HepG2 (cell line): ENCODE results near the gene CHST6. TPM values are rescaled to one million over a fixed set of nuclear protein-coding genes. Genes with fewer than 3 reads are reported as not detected.

Experiments
- ASH2L ChIP-seq: fragments of 300-600, 200-600 bp; sonication (generic); IDR thresholded peaks from 2 replicates; pipeline ENCODE4 v1.7.0; 2017; ENCODE audit warnings: low read depth, mild to moderate bottlenecking, moderate library complexity, mixed read lengths, low read length; ENCODE audit not compliant: insufficient read length
- ATF6 ChIP-seq: sonication (generic); formaldehyde crosslinking; conservative IDR thresholded peaks from 2 replicates; pipeline ENCODE4 v1.4.0; 2020; ENCODE audit warnings: missing genetic modification reagents
- CBX1 ChIP-seq: IDR thresholded peaks from one replicate; pipeline ENCODE4 v1.6.1; 2016; ENCODE audit warnings: antibody characterized with exemption, low read depth
- CENPX ChIP-seq: sonication (generic); formaldehyde crosslinking; IDR thresholded peaks from 2 replicates; pipeline ENCODE4 v1.9.0; 2021; ENCODE audit warnings: mild to moderate bottlenecking, missing genetic modification reagents, moderate library complexity
- CREBL2 ChIP-seq: sonication (generic); formaldehyde crosslinking; IDR thresholded peaks from 2 replicates; pipeline ENCODE4 v1.8.1; 2023; ENCODE audit warnings: missing genetic modification reagents, mild to moderate bottlenecking, borderline replicate concordance
- EP300 ChIP-seq, 3 experiments: sonication (generic) in 1 of 3; formaldehyde crosslinking in 1 of 3; IDR thresholded peaks; 2 replicates each; pipeline versions ENCODE4 v1.5.1 to v1.6.1; 2011 to 2020; ENCODE audit warnings: low read depth in 2 of 3, low read length in 2 of 3, borderline replicate concordance in 1 of 3, improper control_type of control experiment in 1 of 3, mild to moderate bottlenecking in 1 of 3, missing genetic modification reagents in 1 of 3, moderate library complexity in 1 of 3
- GATAD2A ChIP-seq: IDR thresholded peaks from 2 replicates; pipeline ENCODE4 v1.6.1; 2016
- IKZF4 ChIP-seq: sonication (generic); formaldehyde crosslinking; IDR thresholded peaks from 2 replicates; pipeline ENCODE4 v1.5.1; 2020; ENCODE audit warnings: borderline replicate concordance, mild to moderate bottlenecking, low read depth, missing genetic modification reagents; ENCODE audit errors: not compliant biosample characterization
- KDM4B ChIP-seq: sonication (generic); formaldehyde crosslinking; IDR thresholded peaks from 2 replicates; pipeline ENCODE4 v1.4.0; 2020; ENCODE audit warnings: missing genetic modification reagents
- NAIF1 ChIP-seq: sonication (generic); formaldehyde crosslinking; IDR thresholded peaks from 2 replicates; pipeline ENCODE4 v1.5.0; 2020; ENCODE audit warnings: mild to moderate bottlenecking, missing genetic modification reagents, borderline replicate concordance
- NFE2 ChIP-seq: sonication (generic); formaldehyde crosslinking; IDR thresholded peaks from 2 replicates; pipeline ENCODE4 v1.4.0; 2020; ENCODE audit warnings: missing genetic modification reagents
- NFYB ChIP-seq: sonication (generic); formaldehyde crosslinking; IDR thresholded peaks from 2 replicates; pipeline ENCODE4 v1.4.0; 2020; ENCODE audit warnings: missing genetic modification reagents
- NONO ChIP-seq, 2 experiments: fragments of 450-650 bp in 1 of 2; sonication (generic) in 1 of 2; formaldehyde crosslinking in 1 of 2; IDR thresholded peaks in 1 of 2; conservative IDR thresholded peaks in 1 of 2; 2 replicates each; pipeline versions ENCODE4 v1.6.1 to v1.8.0; 2017 to 2022; ENCODE audit warnings: mild to moderate bottlenecking in 1 of 2, missing genetic modification reagents in 1 of 2, moderate library complexity in 1 of 2
- RXRA ChIP-seq: sonication (generic); formaldehyde crosslinking; IDR thresholded peaks from 2 replicates; pipeline ENCODE4 v1.5.1; 2020; ENCODE audit warnings: missing genetic modification reagents
- SALL1 ChIP-seq: sonication (generic); formaldehyde crosslinking; IDR thresholded peaks from 2 replicates; pipeline ENCODE4 v1.8.0; 2022; ENCODE audit warnings: mild to moderate bottlenecking, missing genetic modification reagents
- SMAD1 ChIP-seq: sonication (generic); formaldehyde crosslinking; IDR thresholded peaks from 2 replicates; pipeline ENCODE4 v1.4.0; 2020; ENCODE audit warnings: missing genetic modification reagents, low read depth, mild to moderate bottlenecking, borderline replicate concordance
- SNRNP70 ChIP-seq: fragments of 200-400 bp; formaldehyde crosslinking; IDR thresholded peaks from 2 replicates; pipeline ENCODE4 v1.6.1; 2017; ENCODE audit warnings: mild to moderate bottlenecking, low read depth, low read length, moderate library complexity
- YEATS2 ChIP-seq: sonication (generic); formaldehyde crosslinking; IDR thresholded peaks from 2 replicates; pipeline ENCODE4 v1.4.0; 2020; ENCODE audit warnings: missing genetic modification reagents, borderline replicate concordance
- ZFP1 ChIP-seq: IDR thresholded peaks from 2 replicates; pipeline ENCODE4 v1.6.1; 2016
- ZNF275 ChIP-seq: sonication (generic); formaldehyde crosslinking; IDR thresholded peaks from 2 replicates; pipeline ENCODE4 v1.8.0; 2022; ENCODE audit warnings: missing genetic modification reagents, mild to moderate bottlenecking, inconsistent platforms, borderline replicate concordance
- ZNF737 ChIP-seq: sonication (generic); formaldehyde crosslinking; IDR thresholded peaks from 2 replicates; pipeline ENCODE4 v1.5.0; 2020; ENCODE audit warnings: missing genetic modification reagents, mild to moderate bottlenecking, borderline replicate concordance
- ZNF777 ChIP-seq: sonication (generic); formaldehyde crosslinking; IDR thresholded peaks from 2 replicates; pipeline ENCODE4 v1.4.0; 2020; ENCODE audit warnings: missing genetic modification reagents
- ZNF784 ChIP-seq: sonication (generic); formaldehyde crosslinking; IDR thresholded peaks from 2 replicates; pipeline ENCODE4 v1.5.1; 2020; ENCODE audit warnings: missing genetic modification reagents, mild to moderate bottlenecking, borderline replicate concordance
- ZNF879 ChIP-seq: sonication (generic); formaldehyde crosslinking; IDR thresholded peaks from 2 replicates; pipeline ENCODE4 v1.8.1; 2023; ENCODE audit warnings: missing genetic modification reagents
- ZSCAN25 ChIP-seq: sonication (generic); formaldehyde crosslinking; IDR thresholded peaks from 2 replicates; pipeline ENCODE4 v1.8.0; 2022; ENCODE audit warnings: mild to moderate bottlenecking, missing genetic modification reagents
- polyA plus RNA-seq, 8 experiments: library from polyadenylated mRNA; depleted of rRNA in 3 of 8; stranded (reverse) in 7 of 8; unstranded in 1 of 8; fragments of >200 nt; fragmentation: Illumina TruSeq in 4 of 8; extraction: Trizol in 4 of 8; gene quantifications; 2 replicates each; pipeline versions ENCODE4 v1.2.1 to v1.2.3, GENCODE V29; 2011 to 2016; ENCODE audit warnings: low read depth in 4 of 8, missing spikeins in 1 of 8, mixed read lengths in 1 of 8; ENCODE audit not compliant: insufficient read depth in 1 of 8
- total RNA-seq, 5 experiments: library from RNA; depleted of rRNA; stranded (reverse); fragments of >200 nt; fragmentation: Illumina TruSeq; extraction: Trizol; gene quantifications; 2 replicates each; pipeline ENCODE4 v1.2.3, GENCODE V29; 2016; ENCODE audit warnings: low read depth in 1 of 5

CHST6 gene
- total and polyA plus RNA-seq, 2 of the 13 experiments (the other 11 are each of a cell fraction or from before 2014, with no cell fraction given): 0.18 to 0.91 TPM

GRCh38 chr16:75432828-75433731 is 62.2 kb downstream of the CHST6 start, which contains the start of gene CFDP1 (continued):
- TF ChIP-seq RXRA (CRISPR knock-in tag) (peak; percentile 86), CENPX (CRISPR knock-in tag) (no peak), CBX1 (peak; percentile 24), CREBL2 (peak; percentile 95; the same call in 1 of the 2 replicates), EP300 (IDR thresholded peaks at IDR 0.05; ENCODE audit: low read depth in 2 of 2, low read length in 2 of 2) (peak in 1 of 2 experiments; percentile 11; a peak in 1 of 4 replicates), EP300 (CRISPR knock-in tag; IDR thresholded peaks at IDR 0.05; ENCODE audit: borderline replicate concordance) (0 out of 2 replicates have a peak, but pooled peaks have one; percentile 8), ZNF737 (no peak; the same call in 1 of the 2 replicates), NFYB (CRISPR knock-in tag) (peak; percentile 76), SNRNP70 (no peak), NFE2 (no peak), IKZF4 (CRISPR knock-in tag) (peak; percentile 98), ZNF784 (CRISPR knock-in tag) (peak; percentile 84), NONO (IDR thresholded peaks at IDR 0.05) (no peak), NONO (CRISPR knock-in tag; conservative IDR thresholded peaks at IDR 0.05) (peak; percentile 79), NAIF1 (CRISPR knock-in tag) (no peak; the same call in 1 of the 2 replicates), KDM4B (CRISPR knock-in tag) (peak; percentile 10; the same call in 1 of the 2 replicates), GATAD2A (CRISPR knock-in tag) (no peak), ZSCAN25 (peak; percentile 75; the same call in 1 of the 2 replicates), SALL1 (CRISPR knock-in tag) (peak; percentile 93), SMAD1 (CRISPR knock-in tag) (peak; percentile 95), ZNF879 (peak; percentile 96), ZNF275 (peak; percentile 91; the same call in 1 of the 2 replicates), YEATS2 (CRISPR knock-in tag) (peak; percentile 71; the same call in 1 of the 2 replicates), ASH2L (peak; percentile 88), ATF6 (CRISPR knock-in tag) (no peak), ZFP1 (CRISPR knock-in tag) (peak; percentile 21; the same call in 1 of the 2 replicates), ZNF777 (CRISPR knock-in tag) (peak; percentile 100)
